OCI-LY3 (cell line): ENCODE data around the gene FOSL1.

ENCODE experiments used
- EZH2phosphoT487 ChIP-seq: fragments of 200-600 bp; shearing (Covaris generic); IDR thresholded peaks from 2 replicates; pipeline ENCODE4 v1.6.1; 2018; ENCODE audit warnings: antibody characterized with exemption, mixed run types, low read depth
- TF ChIP-seq, protein P1 (sequence below): fragments of 200-600, 300-600 bp; sonication (generic); IDR thresholded peaks from 2 replicates; pipeline ENCODE4 v1.5.1; 2014; ENCODE audit warnings: antibody characterized with exemption, low read length, low read depth

DNA sequence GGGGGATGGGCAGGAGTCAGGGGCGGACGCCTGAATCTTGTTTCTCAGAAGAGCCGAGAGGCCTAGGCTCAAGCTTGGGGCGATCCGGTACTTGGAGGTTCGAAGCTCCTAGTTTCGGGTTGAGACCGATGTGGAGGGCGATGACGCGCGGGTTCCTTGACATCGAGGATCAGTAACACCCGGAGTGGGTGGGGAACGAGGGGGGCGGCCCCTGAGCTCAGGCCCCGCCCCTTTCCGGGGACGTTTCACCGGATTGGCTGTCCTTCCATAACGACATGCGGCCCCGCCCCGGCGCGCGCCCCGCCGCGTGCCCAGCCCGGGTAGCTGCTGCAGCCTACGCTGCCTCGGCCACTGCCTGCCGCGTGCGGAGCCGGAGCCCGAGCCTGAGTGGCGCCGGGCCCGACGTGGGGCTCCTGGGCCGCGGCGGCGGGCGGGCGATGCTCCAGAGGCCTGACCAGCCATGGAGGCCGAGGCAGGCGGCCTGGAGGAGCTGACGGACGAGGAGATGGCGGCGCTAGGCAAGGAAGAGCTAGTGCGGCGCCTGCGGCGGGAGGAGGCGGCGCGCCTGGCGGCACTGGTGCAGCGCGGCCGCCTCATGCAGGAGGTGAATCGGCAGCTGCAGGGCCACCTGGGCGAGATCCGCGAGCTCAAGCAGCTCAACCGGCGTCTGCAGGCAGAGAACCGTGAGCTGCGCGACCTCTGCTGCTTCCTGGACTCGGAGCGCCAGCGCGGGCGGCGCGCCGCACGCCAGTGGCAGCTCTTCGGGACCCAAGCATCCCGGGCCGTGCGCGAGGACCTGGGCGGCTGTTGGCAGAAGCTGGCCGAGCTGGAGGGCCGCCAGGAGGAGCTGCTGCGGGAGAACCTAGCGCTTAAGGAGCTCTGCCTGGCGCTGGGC lies 9.6 kb downstream of the FOSL1 start, which contains the start of gene CCDC85B:
- TF ChIP-seq, protein P1, sequence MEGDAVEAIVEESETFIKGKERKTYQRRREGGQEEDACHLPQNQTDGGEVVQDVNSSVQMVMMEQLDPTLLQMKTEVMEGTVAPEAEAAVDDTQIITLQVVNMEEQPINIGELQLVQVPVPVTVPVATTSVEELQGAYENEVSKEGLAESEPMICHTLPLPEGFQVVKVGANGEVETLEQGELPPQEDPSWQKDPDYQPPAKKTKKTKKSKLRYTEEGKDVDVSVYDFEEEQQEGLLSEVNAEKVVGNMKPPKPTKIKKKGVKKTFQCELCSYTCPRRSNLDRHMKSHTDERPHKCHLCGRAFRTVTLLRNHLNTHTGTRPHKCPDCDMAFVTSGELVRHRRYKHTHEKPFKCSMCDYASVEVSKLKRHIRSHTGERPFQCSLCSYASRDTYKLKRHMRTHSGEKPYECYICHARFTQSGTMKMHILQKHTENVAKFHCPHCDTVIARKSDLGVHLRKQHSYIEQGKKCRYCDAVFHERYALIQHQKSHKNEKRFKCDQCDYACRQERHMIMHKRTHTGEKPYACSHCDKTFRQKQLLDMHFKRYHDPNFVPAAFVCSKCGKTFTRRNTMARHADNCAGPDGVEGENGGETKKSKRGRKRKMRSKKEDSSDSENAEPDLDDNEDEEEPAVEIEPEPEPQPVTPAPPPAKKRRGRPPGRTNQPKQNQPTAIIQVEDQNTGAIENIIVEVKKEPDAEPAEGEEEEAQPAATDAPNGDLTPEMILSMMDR, result peak; percentile 2
- TF ChIP-seq EZH2phosphoT487, result no peak
